Hepatocyte (in vitro differentiated cells): ENCODE data around the gene ENOSF1. TPM values are rescaled to one million over a fixed set of nuclear protein-coding genes. Genes with fewer than 3 reads are reported as not detected.

ENCODE experiments used
- DNase-seq: peaks from one replicate; pipeline ENCODE4 v3.0.0-alpha.2; 2016; ENCODE audit warnings: low spot score
- H2AFZ ChIP-seq: fragments of 200-600 bp; sonication (generic); 2 replicates; pipeline ENCODE4 v1.6.0; 2016; ENCODE audit warnings: antibody characterized with exemption, mild to moderate bottlenecking
- H3K27ac ChIP-seq: fragments of 200-600 bp; sonication (generic); 2 replicates; pipeline ENCODE4 v1.5.1; 2016; ENCODE audit warnings: mild to moderate bottlenecking
- H3K27me3 ChIP-seq: fragments of 200-600 bp; sonication (generic); 2 replicates; pipeline ENCODE4 v1.6.1; 2016
- H3K36me3 ChIP-seq: fragments of 200-600 bp; sonication (generic); replicated peaks from 2 replicates; pipeline ENCODE4 v1.5.1; 2016; ENCODE audit warnings: low read depth; ENCODE audit not compliant: insufficient read depth
- H3K4me1 ChIP-seq: fragments of 200-600 bp; sonication (generic); 2 replicates; pipeline ENCODE4 v1.5.1; 2016; ENCODE audit warnings: mild to moderate bottlenecking, moderate library complexity; ENCODE audit not compliant: insufficient read depth
- H3K4me2 ChIP-seq: fragments of 200-600 bp; sonication (generic); 2 replicates; pipeline ENCODE4 v1.6.0; 2016
- H3K4me3 ChIP-seq: fragments of 200-600 bp; sonication (generic); 2 replicates; pipeline ENCODE4 v1.5.1; 2016; ENCODE audit warnings: mild to moderate bottlenecking
- H3K79me2 ChIP-seq: fragments of 200-600 bp; sonication (generic); 2 replicates; pipeline ENCODE4 v1.6.0; 2017; ENCODE audit warnings: mild to moderate bottlenecking
- H3K9me2 ChIP-seq: fragments of 200-600 bp; sonication (generic); replicated peaks from 2 replicates; pipeline ENCODE4 v1.6.0; 2017; ENCODE audit warnings: mild to moderate bottlenecking; ENCODE audit not compliant: insufficient read depth
- H3K9me3 ChIP-seq: fragments of 200-600 bp; sonication (generic); 2 replicates; pipeline ENCODE4 v1.5.1; 2016; ENCODE audit warnings: low read depth, mild to moderate bottlenecking
- H4K20me1 ChIP-seq: fragments of 200-600 bp; sonication (generic); 2 replicates; pipeline ENCODE4 v1.6.0; 2016; ENCODE audit warnings: mild to moderate bottlenecking; ENCODE audit not compliant: insufficient read depth, poor library complexity, severe bottlenecking
- EZH2 ChIP-seq: fragments of 200-600 bp; sonication (generic); IDR thresholded peaks from 2 replicates; pipeline ENCODE4 v1.6.1; 2016; ENCODE audit warnings: antibody characterized with exemption, mild to moderate bottlenecking, borderline replicate concordance
- EZH2phosphoT487 ChIP-seq: fragments of 200-600 bp; sonication (generic); IDR thresholded peaks from one replicate; pipeline ENCODE4 v1.6.1; 2018; ENCODE audit warnings: antibody characterized with exemption, mild to moderate bottlenecking, low read depth, moderate library complexity; ENCODE audit not compliant: unreplicated experiment, severe bottlenecking
- WGBS: methylation state at CpG from one replicate; pipeline ENCODE4 v1.1.6; 2016; ENCODE audit warnings: low lambda C conversion rate; ENCODE audit errors: missing lambda C conversion rate; 5-methylcytosine and 5-hydroxymethylcytosine counted together
- polyA plus RNA-seq: library from polyadenylated mRNA; unstranded; fragments of >200 nt; fragmentation: Nextera tagmentation; extraction: Ambion mirVana; gene quantifications from 2 replicates; pipeline ENCODE4 v1.2.1, GENCODE V29; 2016
- total RNA-seq: library from RNA; depleted of rRNA; stranded (reverse); fragments of >200 nt; gene quantifications from 2 replicates; pipeline ENCODE4 v1.2.3, GENCODE V29; 2014
- TF ChIP-seq, protein P1 (sequence below): fragments of 200-600 bp; sonication (generic); IDR thresholded peaks from 2 replicates; pipeline ENCODE4 v1.5.1; 2016; ENCODE audit warnings: antibody characterized with exemption, mild to moderate bottlenecking; ENCODE audit not compliant: poor library complexity

Gene ENOSF1
- total and polyA plus RNA-seq, 2 experiments from 2014 or later = 41.6 to 44.5 TPM

DNA sequence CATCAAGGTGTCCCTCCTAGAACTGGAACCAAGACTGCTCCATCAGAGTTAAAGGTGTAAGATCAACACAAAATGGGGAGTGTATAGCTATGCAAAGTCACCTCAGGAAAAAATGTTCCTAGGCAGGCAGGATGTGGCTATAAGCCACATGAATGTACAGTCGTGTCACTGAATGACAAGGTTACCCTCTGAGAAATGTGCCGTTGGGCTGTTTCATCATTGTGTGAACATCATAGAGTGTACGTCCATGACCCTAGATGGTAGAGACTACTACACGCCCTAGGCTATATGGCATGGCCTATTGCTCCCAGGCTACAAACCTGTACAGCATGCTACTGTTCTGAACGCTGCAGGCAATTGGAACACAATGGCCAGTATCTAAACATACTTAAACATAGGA lies 30.4 kb downstream of the ENOSF1 start:
- H3K36me3 ChIP-seq = no peaks in the 10 kb centered on the region

DNA sequence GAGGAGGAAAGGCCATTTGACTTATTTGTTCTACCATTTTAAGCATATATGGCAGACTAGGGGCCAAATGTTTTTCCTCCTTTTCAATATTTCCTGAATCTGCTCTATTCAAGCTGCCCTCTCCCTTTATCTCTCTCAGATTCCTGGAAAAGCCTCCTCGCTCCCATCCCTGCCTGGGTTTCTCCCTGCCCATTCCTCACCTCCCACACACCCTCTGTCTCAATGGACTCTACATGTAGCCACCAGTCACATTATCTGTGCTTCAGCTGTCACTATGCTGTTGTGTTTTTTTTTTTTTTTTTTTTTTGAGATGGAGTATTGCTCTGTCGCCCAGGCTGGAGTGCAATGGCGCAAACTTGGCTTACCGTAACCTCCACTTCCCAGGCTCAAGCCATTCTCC lies 32.0 kb downstream of the ENOSF1 start:
- Histone ChIP-seq H3K9me3 (no peaks in the 10 kb centered on the region), H3K4me3 (no peak overlapping the region), H3K27me3 (no peaks in the 10 kb centered on the region), H3K27ac (no peak overlapping the region), H2AFZ (no peak overlapping the region), H3K4me1 (peaks cover 15% of the 10 kb centered on the region), H3K4me2 (no peak overlapping the region), H4K20me1 (no peaks in the 10 kb centered on the region), H3K79me2 (no peaks in the 10 kb centered on the region), H3K36me3 (no peaks in the 10 kb centered on the region), H3K9me2 (no peaks in the 10 kb centered on the region)
- no peak for DNase-seq
- WGBS = 97% methylated on average over 4 of the region's 4 CpGs
- TF ChIP-seq EZH2phosphoT487 = no peak
- TF ChIP-seq, protein P1, sequence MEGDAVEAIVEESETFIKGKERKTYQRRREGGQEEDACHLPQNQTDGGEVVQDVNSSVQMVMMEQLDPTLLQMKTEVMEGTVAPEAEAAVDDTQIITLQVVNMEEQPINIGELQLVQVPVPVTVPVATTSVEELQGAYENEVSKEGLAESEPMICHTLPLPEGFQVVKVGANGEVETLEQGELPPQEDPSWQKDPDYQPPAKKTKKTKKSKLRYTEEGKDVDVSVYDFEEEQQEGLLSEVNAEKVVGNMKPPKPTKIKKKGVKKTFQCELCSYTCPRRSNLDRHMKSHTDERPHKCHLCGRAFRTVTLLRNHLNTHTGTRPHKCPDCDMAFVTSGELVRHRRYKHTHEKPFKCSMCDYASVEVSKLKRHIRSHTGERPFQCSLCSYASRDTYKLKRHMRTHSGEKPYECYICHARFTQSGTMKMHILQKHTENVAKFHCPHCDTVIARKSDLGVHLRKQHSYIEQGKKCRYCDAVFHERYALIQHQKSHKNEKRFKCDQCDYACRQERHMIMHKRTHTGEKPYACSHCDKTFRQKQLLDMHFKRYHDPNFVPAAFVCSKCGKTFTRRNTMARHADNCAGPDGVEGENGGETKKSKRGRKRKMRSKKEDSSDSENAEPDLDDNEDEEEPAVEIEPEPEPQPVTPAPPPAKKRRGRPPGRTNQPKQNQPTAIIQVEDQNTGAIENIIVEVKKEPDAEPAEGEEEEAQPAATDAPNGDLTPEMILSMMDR = no peak
- TF ChIP-seq EZH2 = no peak

More for the DNA sequence above, 30.4 kb downstream of the ENOSF1 start:
- H3K4me1 ChIP-seq = peaks cover 15% of the 10 kb centered on the region
- no peaks in the 10 kb centered on the region for H3K9me3 ChIP-seq
- H3K27ac ChIP-seq = peak overlapping the region; percentile 92
- no peaks in the 10 kb centered on the region for H3K79me2 ChIP-seq
- no peak for DNase-seq
- H3K9me2 ChIP-seq = no peaks in the 10 kb centered on the region
- TF ChIP-seq, protein P1 = no peak
- TF ChIP-seq EZH2phosphoT487 = no peak
- TF ChIP-seq EZH2 = no peak
- H3K27me3 ChIP-seq = no peaks in the 10 kb centered on the region
- no peak overlapping the region for H2AFZ ChIP-seq
- no peak overlapping the region for H3K4me2 ChIP-seq
- no peak overlapping the region for H3K4me3 ChIP-seq
- 95% methylated on average over 5 of the region's 5 CpGs for WGBS
- no peaks in the 10 kb centered on the region for H4K20me1 ChIP-seq

DNA sequence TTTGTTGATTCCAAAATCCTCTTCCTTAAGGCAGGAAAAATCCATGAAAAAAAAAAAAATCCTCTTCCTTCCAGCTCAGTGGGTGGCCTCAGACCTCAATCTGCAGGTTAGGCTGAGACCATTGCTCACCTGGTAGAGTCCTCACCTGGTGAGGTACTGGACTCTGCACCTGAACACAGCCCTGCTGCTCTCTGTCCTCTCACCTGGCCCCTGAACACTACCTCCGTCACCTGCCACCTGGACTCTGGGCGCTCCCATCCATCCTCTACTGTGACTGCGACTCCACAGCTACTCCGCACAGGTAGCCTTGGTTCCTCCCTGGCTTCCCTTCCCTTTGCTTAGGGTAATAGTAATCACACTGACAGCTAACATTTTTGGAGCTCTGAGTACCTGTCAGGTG lies 32.9 kb downstream of the ENOSF1 start:
- Histone ChIP-seq H3K27ac (peak overlapping the region; percentile 54), H3K4me3 (no peak overlapping the region)
- peak; percentile 38 for DNase-seq

More for the DNA sequence above, 32.9 kb downstream of the ENOSF1 start:
- Histone ChIP-seq H3K9me2 (no peaks in the 10 kb centered on the region), H3K27me3 (no peaks in the 10 kb centered on the region), H2AFZ (no peak overlapping the region), H4K20me1 (no peaks in the 10 kb centered on the region), H3K79me2 (no peaks in the 10 kb centered on the region), H3K4me1 (peaks cover 13% of the 10 kb centered on the region), H3K4me2 (no peak overlapping the region), H3K36me3 (no peaks in the 10 kb centered on the region), H3K9me3 (no peaks in the 10 kb centered on the region)
- WGBS = 91% methylated on average over 4 of the region's 4 CpGs
- TF ChIP-seq EZH2 = no peak
- TF ChIP-seq EZH2phosphoT487 = no peak
- TF ChIP-seq, protein P1 = no peak
